ENCODE data around the gene ASB18.
"Not testable (repeated sequence)": the region's sequence is repeated elsewhere in the genome, so short reads cannot be mapped to it uniquely, and the experiment has no call there.

Gene ASB18

GRCh38 chr2:236264256-236264655 is at the start of gene ASB18:
Gene ASB18 (minus strand): TSS chr2:236264406. CDS start chr2:236264345, 61 bp downstream.
- DNase-seq = no peak

GRCh38 chr2:236311286-236311685 is 47.1 kb upstream of the ASB18 start:
- no peak for DNase-seq

- peak; percentile 39 to 80 for DNase-seq
Observed at GRCh38 chr2:236309669-236310029, 45.4 kb upstream of the ASB18 start.

- no peak for DNase-seq
Observed at GRCh38 chr2:236308855-236309668, 44.9 kb upstream of the ASB18 start.

- no peak for DNase-seq
Observed at GRCh38 chr2:236307641-236308040, 43.4 kb upstream of the ASB18 start.

GRCh38 chr2:236306825-236307540 is 42.8 kb upstream of the ASB18 start:
- DNase-seq = no peak

- no peak for DNase-seq
Observed at GRCh38 chr2:236305964-236306605, 41.9 kb upstream of the ASB18 start.

GRCh38 chr2:236305531-236305930 is 41.3 kb upstream of the ASB18 start:
- DNase-seq = no peak

- no peak for DNase-seq
Observed at GRCh38 chr2:236303935-236304334, 39.7 kb upstream of the ASB18 start.

GRCh38 chr2:236302555-236302954 is 38.3 kb upstream of the ASB18 start:
- DNase-seq = no peak

- no peak for DNase-seq
Observed at GRCh38 chr2:236298924-236299475, 34.8 kb upstream of the ASB18 start.

- DNase-seq = no peak
Observed at GRCh38 chr2:236295481-236295880, 31.3 kb upstream of the ASB18 start.

GRCh38 chr2:236294647-236295046 is 30.4 kb upstream of the ASB18 start:
- DNase-seq = no peak

- no peak for DNase-seq
Observed at GRCh38 chr2:236293241-236293810, 29.1 kb upstream of the ASB18 start.

- DNase-seq = no peak
Observed at GRCh38 chr2:236291911-236292310, 27.7 kb upstream of the ASB18 start.

- DNase-seq = no peak
Observed at GRCh38 chr2:236291476-236291875, 27.3 kb upstream of the ASB18 start.

- DNase-seq = no peak
Observed at GRCh38 chr2:236290742-236291425, 26.7 kb upstream of the ASB18 start.

GRCh38 chr2:236289766-236290462 is 25.7 kb upstream of the ASB18 start:
- no peak for DNase-seq

GRCh38 chr2:236288373-236288772 is 24.2 kb upstream of the ASB18 start:
- DNase-seq = not testable (repeated sequence)

- no peak for DNase-seq
Observed at GRCh38 chr2:236287656-236288055, 23.4 kb upstream of the ASB18 start.

- DNase-seq = no peak
Observed at GRCh38 chr2:236286873-236287545, 22.8 kb upstream of the ASB18 start.

All from NCI-H526 (cell line).